Calu3 (cell line): Measurements from ENCODE around the gene FIGN. TPM values are rescaled to one million over a fixed set of nuclear protein-coding genes. Genes with fewer than 3 reads are reported as not detected.

Experiments
- BruUV-seq: library from RNA; stranded (reverse); fragments of 400-500 nt; replicated peaks from 2 replicates; lab custom pipeline; 2021; lab: Mats Ljungman, UMichigan
- CTCF ChIA-PET: fragments of 300-600 bp; sonication (Branson Sonifier 250); formaldehyde crosslinking; loops from one replicate; lab custom pipeline; 2022; ENCODE audit warnings: antibody characterized with exemption; lab: Charles Lee
- DNase-seq: peaks from one replicate; pipeline ENCODE4 v3.0.0; 2022
- H3K27ac Mint-ChIP-seq: one replicate; pipeline ENCODE4 v1.8.0; 2022; ENCODE audit warnings: mixed read lengths; ENCODE audit not compliant: unreplicated experiment
- H3K27me3 Mint-ChIP-seq: one replicate; pipeline ENCODE4 v1.8.0; 2022; ENCODE audit warnings: mixed read lengths; ENCODE audit not compliant: unreplicated experiment
- H3K36me3 Mint-ChIP-seq: one replicate; pipeline ENCODE4 v1.8.0; 2022; ENCODE audit warnings: mild to moderate bottlenecking, moderate library complexity, mixed read lengths; ENCODE audit not compliant: insufficient read depth, unreplicated experiment
- H3K4me1 Mint-ChIP-seq: one replicate; pipeline ENCODE4 v1.8.0; 2022; ENCODE audit warnings: mild to moderate bottlenecking, low read depth, mixed read lengths; ENCODE audit not compliant: unreplicated experiment
- H3K4me3 Mint-ChIP-seq: one replicate; pipeline ENCODE4 v1.8.0; 2022; ENCODE audit warnings: mild to moderate bottlenecking, low read depth, moderate library complexity, mixed read lengths; ENCODE audit not compliant: unreplicated experiment
- H3K9me3 Mint-ChIP-seq: one replicate; pipeline ENCODE4 v1.8.0; 2022; ENCODE audit warnings: low read depth, mixed read lengths; ENCODE audit not compliant: unreplicated experiment
- CTCF ChIP-seq: fragments of 200-600 bp; IDR thresholded peaks from one replicate; pipeline ENCODE4 v1.8.0; 2022; ENCODE audit warnings: antibody characterized with exemption; ENCODE audit not compliant: unreplicated experiment
- intact Hi-C: fragments of 100-400 bp; cut with micrococcal nuclease; formaldehyde crosslinking; loops from one replicate; pipeline ENCODE4 v1.10.0; 2022; ENCODE audit not compliant: unreplicated experiment
- total RNA-seq: library from RNA; stranded (reverse); gene quantifications from 2 replicates; pipeline ENCODE4 v1.2.3, GENCODE V29; 2022

Gene FIGN
- total RNA-seq, 1 experiment from 2014 or later, result 9.1 TPM

- H3K4me3 Mint-ChIP-seq, result no peak overlapping the region
- intact Hi-C loops, result no loop called here
- no peaks in the 10 kb centered on the region for H3K9me3 Mint-ChIP-seq
- BruUV-seq, result no TSS peak
- no peaks in the 10 kb centered on the region for H3K4me1 Mint-ChIP-seq
- DNase-seq, result no peak
- H3K36me3 Mint-ChIP-seq, result no peaks in the 10 kb centered on the region
- no peak overlapping the region for H3K27ac Mint-ChIP-seq
- TF ChIP-seq CTCF, result no peak
- no peaks in the 10 kb centered on the region for H3K27me3 Mint-ChIP-seq
- CTCF ChIA-PET, result no interaction called here
These were observed 179.3 kb downstream of the FIGN start for GRCh38 chr2:163556511-163556910.

GRCh38 chr2:163554864-163555263 is 180.9 kb downstream of the FIGN start:
- Mint-ChIP-seq H3K4me1 (no peaks in the 10 kb centered on the region), H3K36me3 (no peaks in the 10 kb centered on the region), H3K27me3 (no peaks in the 10 kb centered on the region), H3K27ac (no peak overlapping the region), H3K9me3 (no peaks in the 10 kb centered on the region), H3K4me3 (no peak overlapping the region)
- CTCF ChIA-PET, result interaction anchor here (1.0 kb wide), 1 partner anchor 519 kb away, joined by 3 read pairs; no protein-coding TSS in a partner anchor
- intact Hi-C loops, result no loop called here
- DNase-seq, result no peak
- no TSS peak for BruUV-seq
- TF ChIP-seq CTCF, result no peak

- H3K27ac Mint-ChIP-seq, result no peak overlapping the region
- no peak overlapping the region for H3K4me3 Mint-ChIP-seq
- CTCF ChIA-PET, result no interaction called here
- intact Hi-C loops, result no loop called here
- H3K9me3 Mint-ChIP-seq, result no peaks in the 10 kb centered on the region
- TF ChIP-seq CTCF, result no peak
- no peaks in the 10 kb centered on the region for H3K4me1 Mint-ChIP-seq
- no peaks in the 10 kb centered on the region for H3K36me3 Mint-ChIP-seq
- DNase-seq, result no peak
- BruUV-seq, result no TSS peak
- no peaks in the 10 kb centered on the region for H3K27me3 Mint-ChIP-seq
These were observed 182.2 kb downstream of the FIGN start for GRCh38 chr2:163553601-163554000.

GRCh38 chr2:163552758-163553157 is 183.1 kb downstream of the FIGN start:
- Mint-ChIP-seq H3K36me3 (no peaks in the 10 kb centered on the region), H3K4me3 (no peak overlapping the region), H3K4me1 (no peaks in the 10 kb centered on the region), H3K27ac (no peak overlapping the region), H3K27me3 (no peaks in the 10 kb centered on the region), H3K9me3 (no peaks in the 10 kb centered on the region)
- CTCF ChIA-PET, result no interaction called here
- no peak for DNase-seq
- no peak for TF ChIP-seq CTCF
- no TSS peak for BruUV-seq
- intact Hi-C loops, result no loop called here
